DND-41 (cell line): ENCODE data around the gene ZNF512.
"Not testable (repeated sequence)": the region's sequence is repeated elsewhere in the genome, so short reads cannot be mapped to it uniquely, and the experiment has no call there.

ENCODE experiments used
- CTCF ChIP-seq: IDR thresholded peaks from 2 replicates; pipeline ENCODE4 v1.5.1; 2012; ENCODE audit warnings: borderline replicate concordance, low read length, moderate library complexity, mild to moderate bottlenecking; ENCODE audit not compliant: poor library complexity, severe bottlenecking; ENCODE audit errors: extremely low read depth
- EZH2 ChIP-seq: IDR thresholded peaks from 3 replicates; pipeline ENCODE4 v1.6.1; 2012; ENCODE audit warnings: borderline replicate concordance, low read depth, mild to moderate bottlenecking, moderate library complexity, low read length, inconsistent platforms; ENCODE audit not compliant: severe bottlenecking

- not testable (repeated sequence) for TF ChIP-seq CTCF, EZH2
Measured at GRCh38 chr2:27554451-27554850, 28.4 kb upstream of the ZNF512 start.
